HG02981 (cell line): ENCODE measurements around the gene ZNF783.

Source experiments
- ATAC-seq: cut with Tn5 transposase; IDR thresholded peaks from one replicate; pipeline ENCODE4 v1.9.1; 2021; ENCODE audit warnings: mild to moderate bottlenecking, moderate library complexity; ENCODE audit not compliant: unreplicated experiment

ZNF783 gene

DNA sequence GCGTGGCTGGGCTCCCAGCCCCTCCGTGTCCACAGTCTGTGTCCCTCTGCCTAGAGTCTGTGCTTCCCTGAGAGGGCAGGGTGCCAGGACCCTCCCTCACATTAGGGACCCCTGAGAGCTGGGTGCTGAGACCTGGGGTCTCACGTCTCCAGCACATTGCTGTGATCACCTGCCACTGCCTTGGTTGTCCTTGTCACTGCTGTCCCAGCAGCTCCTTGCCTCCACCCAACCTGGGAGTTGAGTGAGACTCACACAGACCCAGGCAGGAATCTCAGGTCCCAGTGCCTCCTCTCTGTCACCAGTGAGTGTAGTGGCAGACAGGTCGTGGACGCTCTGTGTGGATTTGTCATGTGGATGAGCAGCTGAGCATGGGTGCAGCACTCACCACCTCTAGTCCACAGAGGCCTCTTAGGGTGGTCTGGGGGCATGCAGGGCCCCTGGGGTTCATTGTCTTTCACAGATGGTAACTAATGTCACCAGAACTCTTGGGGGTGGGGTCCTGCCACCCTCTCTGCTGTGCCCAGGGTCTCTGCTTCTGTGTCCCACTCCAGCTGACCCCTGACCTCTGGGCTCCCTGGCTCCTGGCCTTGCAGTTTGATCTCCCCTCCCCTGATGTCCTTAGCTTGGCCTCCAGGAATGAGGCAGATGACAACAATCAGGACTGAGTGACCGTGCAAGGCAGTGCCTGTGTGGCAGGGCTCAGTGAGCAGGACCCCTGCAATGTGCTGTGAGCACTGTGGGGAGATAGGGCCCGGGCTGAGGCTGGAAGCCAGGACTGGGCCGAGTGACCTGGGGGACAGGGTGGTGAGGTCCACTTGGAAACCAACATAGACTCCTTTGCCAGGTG, 18.9 kb downstream of the ZNF783 start:
- no peak for ATAC-seq

DNA sequence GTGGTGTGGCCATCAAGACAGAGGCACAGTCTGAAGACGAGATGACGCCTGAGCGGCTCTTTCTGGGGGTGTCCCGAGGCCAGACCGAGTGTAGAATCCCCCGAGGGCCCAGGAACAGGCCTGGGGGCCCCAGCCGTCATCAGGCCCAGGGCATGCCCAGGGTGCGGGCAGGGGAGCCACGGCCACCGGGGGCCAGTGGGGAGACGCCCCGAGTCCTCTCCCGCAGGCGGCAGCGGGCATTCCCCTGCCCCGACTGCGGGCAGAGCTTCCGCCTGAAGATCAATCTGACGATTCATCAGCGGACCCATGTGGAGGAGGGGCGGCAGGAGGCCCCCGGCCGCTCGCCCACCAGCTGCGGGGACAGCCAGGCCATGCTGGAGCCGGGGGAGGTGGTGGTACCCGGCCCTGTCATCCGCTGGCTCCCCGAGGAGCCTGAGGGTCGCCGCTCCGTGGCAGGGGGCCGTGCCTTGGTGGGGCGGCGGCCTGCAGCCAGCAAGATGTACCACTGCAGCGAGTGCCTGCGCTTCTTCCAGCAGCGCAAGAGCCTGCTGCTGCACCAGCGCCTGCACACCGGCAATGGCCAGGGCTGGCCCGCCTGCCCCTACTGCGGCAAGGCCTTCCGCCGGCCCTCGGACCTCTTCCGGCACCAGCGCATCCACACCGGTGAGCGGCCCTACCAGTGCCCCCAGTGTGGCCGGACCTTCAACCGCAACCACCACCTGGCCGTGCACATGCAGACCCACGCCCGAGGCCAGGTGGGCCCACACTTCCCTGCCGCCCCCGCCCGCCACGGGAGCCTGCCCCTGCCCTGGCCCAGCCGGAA, 19.7 kb downstream of the ZNF783 start:
- ATAC-seq = no peak

- no peak for ATAC-seq
Measured at GRCh38 chr7:149282331-149282655, 20.3 kb downstream of the ZNF783 start.

- ATAC-seq = no peak
Measured at GRCh38 chr7:149283321-149283720, 21.3 kb downstream of the ZNF783 start.

GRCh38 chr7:149284343-149284742, 22.3 kb downstream of the ZNF783 start:
- peak; percentile 26 for ATAC-seq

- ATAC-seq = peak; percentile 97
Measured at GRCh38 chr7:149284850-149285585, 23.0 kb downstream of the ZNF783 start.

DNA sequence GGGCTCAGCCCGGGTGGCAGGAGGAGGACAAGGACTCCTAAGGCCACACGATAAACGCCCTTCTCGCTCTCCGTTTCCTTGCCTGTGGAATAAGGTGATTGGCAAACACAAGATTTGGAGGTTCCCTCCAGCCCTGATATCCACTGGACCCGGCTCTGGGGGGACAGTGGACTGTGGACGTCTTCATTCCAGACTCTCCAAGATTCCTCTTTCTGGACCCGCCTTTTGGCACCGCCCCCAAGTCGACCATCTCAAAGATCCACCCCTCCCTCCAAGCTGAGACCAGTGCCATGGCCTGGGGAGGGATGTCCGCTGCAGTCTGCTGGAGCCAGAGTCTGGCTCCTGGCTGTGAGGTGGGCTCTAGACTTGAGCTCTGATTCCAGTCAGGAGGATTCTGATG, 23.6 kb downstream of the ZNF783 start:
- no peak for ATAC-seq

GRCh38 chr7:149286811-149287400, 24.9 kb downstream of the ZNF783 start:
- ATAC-seq = no peak

GRCh38 chr7:149287622-149288021, 25.6 kb downstream of the ZNF783 start:
- ATAC-seq = no peak

DNA sequence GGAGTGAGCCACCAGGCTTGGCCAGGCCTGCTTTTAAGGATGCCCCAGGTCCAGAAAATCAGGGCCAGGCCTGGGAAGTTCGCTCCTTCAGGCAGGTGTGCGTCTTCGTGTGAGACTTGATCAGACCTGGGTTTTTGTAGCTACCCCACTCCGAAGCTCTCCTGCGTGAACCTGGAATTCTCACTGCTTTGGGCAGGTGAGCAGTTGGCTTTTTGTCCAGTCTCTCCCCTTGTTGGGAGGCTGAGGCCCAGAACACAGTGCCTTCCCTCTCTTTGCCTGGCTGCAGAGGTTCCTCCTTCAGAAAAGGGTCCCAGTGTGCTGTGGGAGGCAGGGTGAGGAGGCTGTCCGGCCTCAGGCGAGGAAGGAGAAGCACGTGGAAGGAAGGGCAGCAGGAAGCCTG, 27.3 kb downstream of the ZNF783 start:
- no peak for ATAC-seq

DNA sequence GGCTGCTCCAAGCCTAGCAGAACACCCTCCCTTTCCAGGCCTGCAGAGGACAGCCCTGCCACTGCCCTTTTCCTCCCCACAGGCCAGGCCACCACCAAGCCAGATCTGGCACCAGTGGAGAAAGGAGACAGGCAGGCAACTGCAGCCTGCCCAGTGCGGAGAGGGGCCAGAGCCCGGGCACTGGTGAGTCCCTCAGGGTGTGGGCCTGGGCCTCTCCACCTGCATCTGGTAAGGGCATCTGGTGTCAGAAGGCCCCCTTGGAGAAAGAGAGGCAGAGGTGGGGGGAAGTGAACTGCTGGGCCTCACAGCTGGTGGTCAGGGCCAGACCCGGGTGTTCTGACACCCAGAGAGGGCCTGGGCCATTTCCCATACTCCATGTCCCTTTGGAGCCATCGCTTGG, 27.9 kb downstream of the ZNF783 start:
- ATAC-seq = no peak

- ATAC-seq = no peak
Measured at GRCh38 chr7:149291036-149291780, 29.2 kb downstream of the ZNF783 start.

DNA sequence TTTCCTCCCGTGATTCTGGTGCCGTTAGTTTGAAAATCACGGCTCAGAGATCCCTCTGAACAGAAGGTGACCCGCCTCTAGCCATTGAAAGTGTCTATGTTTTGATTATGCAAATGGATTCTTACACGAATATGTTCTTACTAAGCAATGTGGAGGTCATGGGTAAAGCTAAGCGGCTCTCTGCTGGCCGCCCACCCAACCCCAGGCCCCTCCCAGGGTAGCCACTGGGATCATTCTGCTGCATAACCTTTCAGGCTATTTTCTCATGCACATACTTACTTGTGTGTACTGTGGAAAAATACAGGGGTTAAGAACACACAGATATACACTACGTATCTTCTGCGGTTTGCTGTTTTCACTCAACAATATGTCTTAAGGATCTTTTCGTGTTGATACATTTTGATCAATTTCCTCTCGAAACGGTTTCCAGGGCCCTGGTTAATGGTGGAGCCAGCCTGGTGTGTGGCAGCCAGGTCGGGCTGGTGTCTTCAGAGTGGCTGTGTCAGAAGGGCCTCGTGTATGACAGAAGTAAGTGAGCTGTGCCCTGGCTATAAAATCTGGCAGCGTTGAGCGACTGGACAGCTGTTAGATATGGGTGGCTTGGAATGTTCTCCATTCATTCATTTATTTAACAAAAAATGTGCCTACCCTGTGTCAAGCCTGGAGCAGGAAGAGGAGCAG, 29.9 kb downstream of the ZNF783 start:
- no peak for ATAC-seq

DNA sequence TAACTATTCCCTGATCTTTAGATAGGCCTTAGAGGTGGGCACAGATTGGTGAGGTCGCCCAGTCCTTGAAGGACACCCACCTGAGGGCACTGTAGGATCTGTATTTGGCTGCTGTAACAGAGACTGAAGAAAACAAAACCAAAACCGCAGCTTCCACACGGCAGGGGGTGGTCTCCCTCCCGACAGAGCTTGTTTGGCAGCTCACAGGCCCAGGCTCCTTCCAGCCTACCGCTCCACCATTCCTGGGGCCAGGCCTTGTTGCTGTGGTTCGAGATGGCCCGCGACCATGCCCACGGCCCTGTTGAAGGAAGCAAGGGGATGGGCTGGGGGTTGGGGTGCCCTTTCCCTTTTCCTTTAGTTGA, 30.4 kb downstream of the ZNF783 start:
- no peak for ATAC-seq

- ATAC-seq = no peak
Measured at GRCh38 chr7:149293338-149293737, 31.3 kb downstream of the ZNF783 start.

DNA sequence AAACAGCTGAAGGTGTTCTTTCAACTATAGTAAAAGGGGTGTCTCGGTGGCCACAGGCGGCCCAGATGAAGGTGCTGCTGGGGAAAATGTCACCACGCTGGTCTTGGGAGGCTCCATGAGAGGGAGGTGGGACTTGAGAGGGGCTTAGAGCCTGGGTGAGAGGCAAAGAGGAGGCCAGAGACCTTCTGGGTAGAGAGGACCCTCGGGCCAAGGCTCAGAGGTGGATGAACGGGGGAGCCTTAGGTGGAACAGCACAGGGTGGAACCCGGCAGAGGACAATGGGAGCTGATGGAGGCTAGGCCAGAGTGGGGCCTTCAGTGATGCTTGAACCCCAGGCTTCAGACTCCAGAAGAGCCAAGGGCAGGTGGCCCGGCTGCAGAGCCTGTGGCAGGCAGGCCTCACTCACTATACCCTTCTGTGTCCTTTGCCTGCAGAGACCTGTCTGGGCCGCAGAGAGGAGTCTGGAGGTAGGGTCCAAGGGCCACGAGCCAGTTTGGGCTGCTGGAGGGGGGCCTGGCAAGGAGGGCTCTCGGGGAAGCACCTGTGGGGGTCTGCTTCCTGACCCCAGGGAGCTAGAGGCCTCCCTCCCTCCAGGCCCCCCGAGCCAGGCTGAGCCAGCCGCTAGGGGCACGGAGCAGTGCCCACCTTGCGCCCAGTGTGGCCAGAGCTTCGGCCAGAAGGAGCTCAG, 32.1 kb downstream of the ZNF783 start:
- no peak for ATAC-seq

- no peak for ATAC-seq
Measured at GRCh38 chr7:149294634-149295480, 32.9 kb downstream of the ZNF783 start.

- ATAC-seq = no peak
Measured at GRCh38 chr7:149295481-149295850, 33.5 kb downstream of the ZNF783 start.

- ATAC-seq = no peak
Measured at GRCh38 chr7:149296368-149296767, 34.4 kb downstream of the ZNF783 start.
